Kasumi-1 (cell line): Measurements from ENCODE around the gene NAV1.

Source experiments
- DNase-seq, 2 experiments: peaks; one replicate each; lab custom pipeline; 2025; lab: John Stamatoyannopoulos, UW

Gene NAV1

DNA sequence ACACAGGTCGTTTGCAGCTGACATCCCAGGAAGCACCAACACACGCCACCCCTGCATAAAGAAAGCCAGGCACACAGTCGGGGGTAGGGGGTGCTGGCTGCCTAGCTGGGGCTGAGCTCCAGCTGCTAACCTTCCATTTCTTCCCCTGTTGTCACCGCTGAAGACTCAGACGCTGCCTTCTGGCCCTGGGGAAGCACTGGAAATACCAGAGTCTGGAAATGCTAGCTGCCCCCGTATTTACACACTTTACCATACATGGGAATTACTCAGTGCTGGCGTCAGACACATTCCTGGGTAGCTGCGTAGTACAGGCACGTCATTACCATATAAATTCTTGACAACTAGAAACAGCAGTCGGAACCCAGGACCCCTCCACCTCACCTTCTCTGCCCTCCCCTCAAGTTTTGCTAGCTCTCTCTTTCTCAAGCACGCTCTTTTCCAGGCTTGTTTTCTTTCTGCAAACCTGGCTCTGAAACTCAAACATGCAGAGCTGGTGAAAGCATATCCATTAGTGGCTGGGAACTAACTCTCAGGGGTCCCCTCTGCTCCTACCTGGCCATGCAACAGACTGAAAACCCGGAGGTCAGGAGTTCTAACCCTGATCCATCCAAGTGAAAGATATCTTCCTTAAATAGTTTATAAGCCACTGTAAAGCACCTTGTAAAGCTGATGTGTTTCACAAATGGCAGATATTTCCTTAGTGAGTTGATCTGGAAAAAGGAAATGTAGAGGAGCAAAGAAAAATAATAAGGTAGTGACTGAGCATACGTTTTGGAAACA, 35.3 kb upstream of the NAV1 start:
- DNase-seq, result no peak

GRCh38 chr1:201504179-201504631, 34.7 kb upstream of the NAV1 start:
- DNase-seq, result no peak

DNA sequence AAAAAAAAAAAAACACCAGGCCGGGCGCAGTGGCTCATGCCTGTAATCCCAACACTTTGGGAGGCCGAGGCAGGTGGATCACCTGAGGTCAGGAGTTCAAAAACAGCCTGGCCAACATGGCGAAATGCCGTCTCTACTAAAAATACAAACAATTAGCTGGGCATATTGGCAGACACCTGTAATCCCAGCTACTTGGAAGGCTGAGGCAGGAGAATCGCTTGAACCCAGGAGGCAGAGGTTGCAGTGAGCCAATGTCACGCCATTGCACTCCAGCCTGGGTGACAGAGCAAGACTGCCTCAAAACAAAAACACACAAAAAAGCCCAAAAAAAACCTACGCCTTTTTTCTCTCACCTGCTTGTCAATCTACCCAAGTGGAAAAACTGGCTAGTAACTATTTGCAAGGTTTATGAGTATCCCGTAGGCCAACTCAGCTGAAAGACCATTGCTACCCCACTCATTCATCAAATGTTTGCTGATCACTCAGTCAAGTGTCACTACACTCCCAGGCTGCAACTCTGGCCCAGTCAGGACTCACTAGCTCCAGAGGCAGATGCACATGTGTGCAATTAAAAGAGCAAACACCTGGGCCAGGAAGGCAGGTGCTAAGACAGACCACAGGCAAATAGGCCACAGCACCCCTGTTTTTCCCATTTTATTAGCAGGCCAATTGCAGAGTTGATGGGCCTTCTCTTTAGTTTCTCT, 34.0 kb upstream of the NAV1 start:
- DNase-seq, result no peak

- DNase-seq, result peak; percentile 72
Observed at GRCh38 chr1:201505503-201505890, 33.4 kb upstream of the NAV1 start.

DNA sequence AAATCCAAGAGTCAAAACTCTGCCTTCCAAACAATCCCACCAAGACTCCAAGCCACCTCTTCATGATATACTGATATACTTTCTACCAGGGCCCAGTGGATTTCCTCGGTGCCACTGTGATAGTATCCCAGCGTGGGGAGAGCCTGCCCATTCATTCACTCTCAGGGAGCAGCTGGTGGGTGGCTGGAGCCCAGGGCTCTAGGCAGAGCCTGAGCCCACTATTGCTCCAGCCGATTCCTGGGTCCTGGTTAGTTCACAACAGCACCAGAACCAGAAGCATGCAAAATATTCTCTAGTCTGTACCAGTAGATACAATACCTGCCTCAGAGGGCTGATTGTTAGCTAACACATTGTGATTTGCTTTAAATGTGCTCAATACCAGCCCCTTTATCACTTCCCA, 32.8 kb upstream of the NAV1 start:
- DNase-seq, result no peak

GRCh38 chr1:201506557-201507359, 32.2 kb upstream of the NAV1 start, which contains the start of gene CSRP1:
TSS of gene CSRP1 (minus strand) at chr1:201507123. CDS start at chr1:201496303, 10,820 bp downstream.
- peak; percentile 56 to 59 for DNase-seq

DNA sequence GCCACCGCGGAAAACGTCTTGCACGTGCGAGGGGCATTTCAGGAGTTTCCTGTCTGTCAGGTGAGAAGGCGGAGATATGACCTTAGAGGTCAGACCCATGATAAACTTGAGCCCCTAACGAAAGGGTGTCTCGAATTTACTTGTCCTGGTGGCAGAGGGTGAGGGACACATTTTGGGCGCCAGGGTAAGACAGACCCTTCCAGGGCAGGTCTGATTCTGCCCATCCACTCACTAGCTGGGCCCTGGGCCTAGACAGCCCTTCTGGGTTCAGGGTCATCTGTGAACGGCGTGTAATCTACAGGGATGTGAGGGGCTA, 31.6 kb upstream of the NAV1 start:
- DNase-seq, result no peak

- no peak for DNase-seq
Observed at GRCh38 chr1:201508809-201509208, 30.1 kb upstream of the NAV1 start.

DNA sequence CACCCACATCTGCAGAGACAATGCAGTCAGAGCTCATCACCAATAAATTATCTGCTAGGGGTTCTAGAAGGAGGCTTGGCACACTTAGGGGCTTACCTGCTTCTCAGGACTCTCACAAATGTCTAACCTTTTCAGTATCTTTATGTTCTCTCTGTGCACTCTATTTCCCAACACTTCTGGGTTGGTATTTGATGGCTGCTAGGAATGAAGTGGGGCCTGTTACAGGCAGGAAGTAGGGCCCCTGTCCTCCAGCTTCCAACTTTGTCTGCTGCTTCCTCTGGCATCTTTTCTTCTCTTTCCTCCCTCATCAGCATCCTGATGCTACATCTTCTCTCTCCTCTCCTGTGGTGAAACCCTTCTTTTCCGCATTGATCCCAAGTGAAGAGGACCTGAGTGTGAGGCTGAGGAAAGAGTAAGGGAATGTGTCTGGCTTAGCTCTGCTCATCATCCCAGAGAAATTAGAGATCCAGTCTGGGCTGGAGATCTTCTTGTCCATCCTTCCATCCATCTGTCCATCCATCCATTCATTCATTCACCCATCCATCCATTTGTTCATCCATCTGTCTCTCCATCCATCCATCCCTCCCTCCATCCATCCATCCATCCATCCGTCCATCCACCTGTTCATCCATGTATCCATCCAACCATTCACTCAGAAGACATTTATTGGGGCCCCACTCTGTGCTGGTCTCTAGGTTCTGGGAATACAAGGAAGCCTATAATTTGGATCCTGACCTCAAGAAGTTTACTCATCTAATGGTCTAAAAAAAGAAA, 29.1 kb upstream of the NAV1 start:
- DNase-seq, result no peak

DNA sequence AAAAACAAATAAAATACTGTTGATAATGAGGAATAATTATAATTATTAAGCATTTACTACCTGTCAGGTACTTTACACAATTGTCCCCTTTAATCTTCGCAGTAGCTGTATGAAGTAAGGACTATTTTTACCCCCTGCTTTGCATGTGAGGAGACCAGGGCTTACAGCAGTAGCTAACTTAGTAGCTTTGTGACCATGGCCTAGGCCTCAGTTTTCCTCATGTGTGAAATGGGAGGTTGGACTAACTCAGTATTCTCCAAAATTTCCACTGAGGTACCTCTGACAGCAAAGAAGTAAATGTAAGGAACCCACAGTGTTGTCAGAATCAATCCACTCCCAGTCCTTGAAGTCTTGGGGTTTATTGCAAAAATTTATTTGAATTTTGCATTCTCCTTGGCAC, 28.2 kb upstream of the NAV1 start:
- no peak for DNase-seq

GRCh38 chr1:201511396-201511940, 27.5 kb upstream of the NAV1 start:
- DNase-seq, result no peak

GRCh38 chr1:201511941-201512539, 26.9 kb upstream of the NAV1 start:
- DNase-seq, result peak; percentile 13 to 19

GRCh38 chr1:201513498-201514243, 25.3 kb upstream of the NAV1 start:
- no peak for DNase-seq

GRCh38 chr1:201514466-201514865, 24.5 kb upstream of the NAV1 start:
- no peak for DNase-seq

GRCh38 chr1:201515062-201515750, 23.7 kb upstream of the NAV1 start:
- no peak for DNase-seq

DNA sequence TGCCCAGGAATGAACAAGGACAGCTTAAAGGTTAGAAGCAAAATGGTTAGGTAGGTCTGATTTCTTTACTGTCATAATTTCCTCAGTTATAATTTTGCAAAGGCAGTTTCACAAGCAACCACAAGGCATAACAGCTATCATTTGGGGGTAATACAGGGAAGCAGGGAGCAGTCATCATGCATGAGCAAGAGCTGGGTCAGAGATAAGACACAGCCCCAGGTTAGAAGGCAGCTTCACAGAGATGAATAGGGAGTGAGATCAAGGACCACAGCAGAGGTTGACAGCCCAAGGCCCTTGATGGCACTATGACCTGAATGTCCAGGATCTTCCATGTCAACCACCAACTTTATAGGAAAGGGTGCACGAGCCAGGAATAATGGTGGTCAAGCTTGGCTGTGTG, 23.0 kb upstream of the NAV1 start:
- DNase-seq, result peak in 1 of 2 experiments; percentile 12

DNA sequence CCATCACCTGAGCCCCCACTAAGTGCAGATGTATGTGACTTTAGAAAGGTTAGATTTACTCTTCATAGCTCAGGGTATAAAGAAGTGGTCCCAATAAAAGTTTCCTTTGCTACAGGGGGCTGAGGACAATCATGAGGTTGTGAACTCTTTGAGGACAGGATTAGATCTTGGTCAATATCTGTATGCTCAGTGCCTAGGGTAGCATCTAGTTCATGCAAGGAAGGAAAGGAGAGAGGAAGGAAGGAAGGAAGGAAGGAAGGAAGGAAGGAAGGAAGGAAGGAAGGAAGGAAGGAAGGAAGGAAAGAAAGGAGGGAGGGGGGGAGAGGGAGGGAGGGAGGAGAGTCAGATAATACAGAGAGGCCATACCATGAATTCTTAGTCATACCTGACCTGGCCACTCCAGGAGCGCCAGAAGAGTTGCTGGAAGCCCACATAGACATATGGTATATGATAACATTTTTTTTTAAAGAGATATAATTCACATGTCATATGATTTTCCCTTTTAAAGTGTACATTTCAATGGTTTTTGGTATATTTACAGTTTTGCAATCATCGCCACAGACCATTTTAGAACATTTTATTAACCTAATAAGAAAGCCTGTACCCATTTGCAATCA, 22.3 kb upstream of the NAV1 start:
- no peak for DNase-seq

DNA sequence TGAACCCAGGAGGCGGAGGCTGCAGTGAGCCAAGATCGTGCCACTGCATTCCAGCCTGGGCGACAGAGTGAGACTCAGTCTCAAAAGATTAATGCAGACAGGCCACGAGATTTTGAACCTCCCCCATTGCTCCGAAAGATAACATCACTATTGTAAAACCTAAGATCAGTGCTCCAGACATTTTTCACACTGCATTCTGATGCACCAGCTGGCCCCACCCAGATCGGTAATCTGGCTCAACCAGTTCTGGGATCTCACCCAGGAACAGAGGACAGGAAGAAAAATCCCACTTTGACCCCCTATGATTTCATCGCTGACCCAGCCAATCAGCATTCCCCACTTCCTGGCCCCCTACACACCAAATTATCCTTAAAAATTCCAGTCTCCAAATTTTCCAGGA, 21.3 kb upstream of the NAV1 start:
- no peak for DNase-seq

GRCh38 chr1:201518071-201518470, 20.9 kb upstream of the NAV1 start:
- DNase-seq, result no peak
